HCT116 (cell line): ENCODE results near the gene SEMA7A. TPM values are rescaled to one million over a fixed set of nuclear protein-coding genes. Genes with fewer than 3 reads are reported as not detected.

Experiments used
- ATAC-seq: fragments of 200-7000 bp; cut with Tn5 transposase; 2 replicates; pipeline ENCODE4 v1.9.1; 2020; ENCODE audit warnings: mild to moderate bottlenecking, moderate library complexity
- BruUV-seq: library from RNA; stranded (reverse); fragments of 400-500 nt; replicated peaks from 2 replicates; lab custom pipeline; 2021; lab: Mats Ljungman, UMichigan
- CTCF ChIA-PET: fragments of 300-600 bp; sonication (Branson Sonifier 250); formaldehyde crosslinking; loops from one replicate; lab custom pipeline; 2021; ENCODE audit warnings: antibody characterized with exemption; lab: Charles Lee
- POLR2A ChIA-PET: fragments of 300-600, 350-600 bp; sonication (Branson Sonifier 250); formaldehyde crosslinking; loops from one replicate; lab custom pipeline; 2021; ENCODE audit warnings: antibody characterized with exemption; lab: Charles Lee
- RAD21 ChIA-PET, 2 experiments: fragments of 300-600 bp; sonication (Branson Sonifier 250); formaldehyde crosslinking; loops; one replicate each; lab custom pipeline; 2023; ENCODE audit warnings: low total read pairs in 2 of 2; ENCODE audit not compliant: uncharacterized antibody in 2 of 2, unreplicated experiment in 2 of 2, low non-redundant PET in 1 of 2; lab: Charles Lee
- DNase-seq: peaks from one replicate; pipeline ENCODE4 v3.0.0-alpha.2; 2010; ENCODE audit warnings: low read depth, low spot score
- H2AFZ ChIP-seq: fragments of 200-600 bp; shearing (Covaris generic), sonication (generic); 2 replicates; pipeline ENCODE4 v1.6.1; 2017; ENCODE audit warnings: low read depth, mixed run types, mixed read lengths, antibody characterized with exemption, low read length; ENCODE audit not compliant: poor library complexity, severe bottlenecking
- H3K27ac ChIP-seq: 2 replicates; pipeline ENCODE4 v1.5.1; 2012; ENCODE audit warnings: low read depth, low read length
- H3K27me3 ChIP-seq: fragments of 200-600 bp; sonication (generic); 2 replicates; pipeline ENCODE4 v1.6.1; 2016; ENCODE audit warnings: mixed run types, low read length, mixed read lengths; ENCODE audit not compliant: insufficient read depth
- H3K36me3 ChIP-seq, 2 experiments: fragments of 200-500 bp in 1 of 2; fragments of 200-600 bp in 1 of 2; sonication (Bioruptor generic) in 1 of 2; sonication (generic) in 1 of 2; 2 replicates each; pipeline versions ENCODE4 v1.5.1 to v1.6.1; 2014 to 2016; ENCODE audit warnings: low read length in 2 of 2, inconsistent platforms in 1 of 2, mixed read lengths in 1 of 2, mixed run types in 1 of 2; ENCODE audit not compliant: insufficient read depth in 2 of 2, control insufficient read depth in 1 of 2
- H3K4me1 ChIP-seq, 2 experiments: fragments of 200-600 bp in 1 of 2; sonication (generic) in 1 of 2; 2 replicates each; pipeline versions ENCODE4 v1.5.1 to v1.6.1; 2012 to 2017; ENCODE audit warnings: low read length in 2 of 2, inconsistent platforms in 1 of 2, mild to moderate bottlenecking in 1 of 2, mixed read lengths in 1 of 2, mixed run types in 1 of 2, moderate library complexity in 1 of 2; ENCODE audit not compliant: insufficient read depth in 2 of 2, control insufficient read depth in 1 of 2
- H3K4me2 ChIP-seq: fragments of 200-600 bp; sonication (generic); 2 replicates; pipeline ENCODE4 v1.6.1; 2017; ENCODE audit warnings: mixed run types, low read length, mixed read lengths
- H3K4me3 ChIP-seq, 2 experiments: fragments of 200-600 bp in 1 of 2; sonication (generic) in 1 of 2; replicated peaks in 1 of 2; 2 replicates each; pipeline ENCODE4 v1.5.1; 2011 to 2016; ENCODE audit warnings: low read length in 2 of 2, control low read depth in 1 of 2, low read depth in 1 of 2, mild to moderate bottlenecking in 1 of 2, mixed read lengths in 1 of 2, mixed run types in 1 of 2
- H3K79me2 ChIP-seq: fragments of 200-600 bp; sonication (generic); 2 replicates; pipeline ENCODE4 v1.6.1; 2017; ENCODE audit warnings: mild to moderate bottlenecking, mixed run types, low read length, moderate library complexity, mixed read lengths; ENCODE audit not compliant: insufficient read depth
- H3K9ac ChIP-seq: fragments of 200-600 bp; sonication (generic); 2 replicates; pipeline ENCODE4 v1.6.1; 2016; ENCODE audit warnings: low read length, mixed read lengths
- H3K9me2 ChIP-seq: fragments of 200-600 bp; sonication (generic), shearing (Covaris generic); 2 replicates; pipeline ENCODE4 v1.6.1; 2017; ENCODE audit warnings: mixed run types, mild to moderate bottlenecking, moderate library complexity; ENCODE audit not compliant: insufficient read depth
- H3K9me3 ChIP-seq, 2 experiments: fragments of 200-500 bp in 1 of 2; fragments of 200-600 bp in 1 of 2; sonication (Bioruptor generic) in 1 of 2; sonication (generic) in 1 of 2; 2 replicates each; pipeline ENCODE4 v1.6.1; 2014 to 2017; ENCODE audit warnings: low read length in 2 of 2, mixed read lengths in 2 of 2, inconsistent platforms in 1 of 2, low read depth in 1 of 2, mild to moderate bottlenecking in 1 of 2, mixed run types in 1 of 2, moderate library complexity in 1 of 2; ENCODE audit not compliant: control insufficient read depth in 1 of 2, insufficient read depth in 1 of 2
- H4K20me1 ChIP-seq: fragments of 200-600 bp; sonication (generic), shearing (Covaris generic); 2 replicates; pipeline ENCODE4 v1.6.1; 2017; ENCODE audit warnings: mixed run types, mild to moderate bottlenecking, moderate library complexity; ENCODE audit not compliant: insufficient read depth
- CEBPB ChIP-seq: IDR thresholded peaks from 2 replicates; pipeline ENCODE4 v1.6.1; 2012; ENCODE audit warnings: low read depth
- EGR1 ChIP-seq: IDR thresholded peaks from 2 replicates; pipeline ENCODE4 v1.6.1; 2012; ENCODE audit warnings: low read depth
- ELF1 ChIP-seq: IDR thresholded peaks from 2 replicates; pipeline ENCODE4 v1.6.1; 2012; ENCODE audit warnings: low read depth, borderline replicate concordance
- EZH2phosphoT487 ChIP-seq: fragments of 200-600 bp; IDR thresholded peaks from 2 replicates; pipeline ENCODE4 v1.6.1; 2018; ENCODE audit warnings: antibody characterized with exemption, borderline replicate concordance
- FOSL1 ChIP-seq: IDR thresholded peaks from 2 replicates; pipeline ENCODE4 v1.6.1; 2012; ENCODE audit warnings: low read depth
- JUND ChIP-seq: IDR thresholded peaks from 2 replicates; pipeline ENCODE4 v1.6.1; 2012
- POLR2A ChIP-seq: IDR thresholded peaks from 2 replicates; pipeline ENCODE4 v1.7.0; 2011; ENCODE audit warnings: borderline replicate concordance; ENCODE audit not compliant: insufficient read depth, insufficient read length; ENCODE audit errors: extremely low read depth
- RAD21 ChIP-seq: IDR thresholded peaks from 2 replicates; pipeline ENCODE4 v1.6.1; 2012; ENCODE audit warnings: low read depth, mild to moderate bottlenecking
- SIN3A ChIP-seq: IDR thresholded peaks from 2 replicates; pipeline ENCODE4 v1.6.1; 2012; ENCODE audit warnings: low read depth
- SP1 ChIP-seq: IDR thresholded peaks from 2 replicates; pipeline ENCODE4 v1.6.1; 2012; ENCODE audit warnings: low read depth
- TCF7L2 ChIP-seq: IDR thresholded peaks from 2 replicates; pipeline ENCODE4 v1.7.0; 2011; ENCODE audit warnings: borderline replicate concordance, inconsistent platforms; ENCODE audit not compliant: insufficient read depth, insufficient read length; ENCODE audit errors: extremely low read depth
- intact Hi-C: fragments of 100-400 bp; cut with micrococcal nuclease; formaldehyde crosslinking; loops from 2 replicates; pipeline ENCODE4 v1.10.0; 2022
- total RNA-seq: library from RNA; stranded (reverse); gene quantifications from one replicate; pipeline ENCODE4 v1.2.1, GENCODE V29; 2021; ENCODE audit not compliant: unreplicated experiment
- TF ChIP-seq, protein P1 (sequence below): IDR thresholded peaks from 2 replicates; pipeline ENCODE4 v1.6.1; 2012
- TF ChIP-seq, protein P2 (sequence below), 3 experiments: fragments of 200-600 bp in 1 of 3; sonication (generic) in 1 of 3; IDR thresholded peaks in 2 of 3; conservative IDR thresholded peaks in 1 of 3; 2 replicates each; pipeline ENCODE4 v1.5.1; 2012 to 2017; ENCODE audit warnings: low read depth in 2 of 3, low read length in 2 of 3, antibody characterized with exemption in 1 of 3, borderline replicate concordance in 1 of 3, control low read depth in 1 of 3, mild to moderate bottlenecking in 1 of 3, mixed read lengths in 1 of 3, mixed run types in 1 of 3, moderate library complexity in 1 of 3; ENCODE audit not compliant: insufficient read depth in 1 of 3

SEMA7A gene
- total RNA-seq, 1 experiment from 2014 or later, result 13.8 TPM

DNA sequence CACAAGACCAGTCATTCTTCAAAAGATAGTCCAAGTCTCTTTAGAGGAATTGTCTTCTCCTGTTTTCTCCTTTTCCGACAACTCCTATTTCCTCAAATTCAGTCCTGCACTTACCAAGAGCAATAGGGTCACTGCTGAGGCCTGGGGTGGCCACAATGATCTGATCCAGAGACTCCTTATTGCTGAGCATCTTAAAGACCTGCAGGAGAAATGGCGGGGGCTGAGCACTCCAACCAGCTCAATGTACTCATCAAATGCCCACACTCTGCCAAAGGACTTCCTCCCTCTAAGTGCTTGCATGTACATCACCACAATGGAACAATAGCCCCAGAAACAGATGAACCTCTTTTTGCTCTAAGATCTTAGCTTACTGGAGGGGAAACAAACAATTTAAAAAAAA, 17.6 kb upstream of the SEMA7A start (continued):
- TF ChIP-seq ELF1 (no peak), POLR2A (no peak), RAD21 (no peak), JUND (no peak), EZH2phosphoT487 (no peak), FOSL1 (no peak)
- TF ChIP-seq, protein P1, sequence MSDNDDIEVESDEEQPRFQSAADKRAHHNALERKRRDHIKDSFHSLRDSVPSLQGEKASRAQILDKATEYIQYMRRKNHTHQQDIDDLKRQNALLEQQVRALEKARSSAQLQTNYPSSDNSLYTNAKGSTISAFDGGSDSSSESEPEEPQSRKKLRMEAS, result no peak
- TF ChIP-seq, protein P2, sequence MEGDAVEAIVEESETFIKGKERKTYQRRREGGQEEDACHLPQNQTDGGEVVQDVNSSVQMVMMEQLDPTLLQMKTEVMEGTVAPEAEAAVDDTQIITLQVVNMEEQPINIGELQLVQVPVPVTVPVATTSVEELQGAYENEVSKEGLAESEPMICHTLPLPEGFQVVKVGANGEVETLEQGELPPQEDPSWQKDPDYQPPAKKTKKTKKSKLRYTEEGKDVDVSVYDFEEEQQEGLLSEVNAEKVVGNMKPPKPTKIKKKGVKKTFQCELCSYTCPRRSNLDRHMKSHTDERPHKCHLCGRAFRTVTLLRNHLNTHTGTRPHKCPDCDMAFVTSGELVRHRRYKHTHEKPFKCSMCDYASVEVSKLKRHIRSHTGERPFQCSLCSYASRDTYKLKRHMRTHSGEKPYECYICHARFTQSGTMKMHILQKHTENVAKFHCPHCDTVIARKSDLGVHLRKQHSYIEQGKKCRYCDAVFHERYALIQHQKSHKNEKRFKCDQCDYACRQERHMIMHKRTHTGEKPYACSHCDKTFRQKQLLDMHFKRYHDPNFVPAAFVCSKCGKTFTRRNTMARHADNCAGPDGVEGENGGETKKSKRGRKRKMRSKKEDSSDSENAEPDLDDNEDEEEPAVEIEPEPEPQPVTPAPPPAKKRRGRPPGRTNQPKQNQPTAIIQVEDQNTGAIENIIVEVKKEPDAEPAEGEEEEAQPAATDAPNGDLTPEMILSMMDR (IDR thresholded peaks at IDR 0.05 in 2 of 3, conservative IDR thresholded peaks at IDR 0.05 in 1 of 3; ENCODE audit: borderline replicate concordance in 1 of 3, insufficient read depth in 1 of 3, low read depth in 2 of 3, low read length in 2 of 3), result no peak

DNA sequence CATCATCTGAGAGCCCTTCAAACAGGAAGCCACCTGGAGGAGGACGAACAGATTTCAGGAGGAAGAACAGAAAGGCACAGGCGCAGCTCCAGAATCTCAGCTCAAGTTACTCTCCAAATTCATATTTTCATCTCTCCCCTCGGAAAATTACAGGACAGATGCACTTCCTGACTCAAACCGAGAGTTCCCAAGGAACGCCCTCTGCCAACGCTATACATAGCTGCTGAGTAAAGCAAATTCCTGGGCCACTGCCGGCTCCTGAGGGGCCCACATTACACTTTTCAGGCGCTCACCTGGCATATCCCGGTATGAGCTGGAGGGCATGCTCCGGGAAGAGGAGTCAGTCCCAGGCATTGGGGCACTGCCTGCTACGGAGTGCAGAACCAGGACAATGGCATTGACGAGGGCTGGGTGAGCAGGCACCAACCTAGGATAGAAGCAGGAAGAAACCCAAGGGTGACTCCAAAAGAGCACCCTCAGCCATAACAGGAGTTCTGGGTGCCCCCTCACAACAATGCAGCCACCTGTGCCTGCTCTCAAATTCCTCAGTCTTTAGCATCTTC, 16.0 kb upstream of the SEMA7A start:
- Histone ChIP-seq H3K27ac (no peak overlapping the region), H2AFZ (no peak overlapping the region), H3K79me2 (no peaks in the 10 kb centered on the region), H3K36me3 (peaks cover 0 to 24% of the 10 kb centered on the region in 2 experiments; a peak in 3 of 4 replicates), H3K4me1 (no peaks in the 10 kb centered on the region), H3K9me3 (no peaks in the 10 kb centered on the region), H3K9me2 (no peaks in the 10 kb centered on the region), H3K27me3 (no peaks in the 10 kb centered on the region), H4K20me1 (no peaks in the 10 kb centered on the region), H3K9ac (no peak overlapping the region), H3K4me2 (no peak overlapping the region), H3K4me3 (no peak overlapping the region)
- RAD21 ChIA-PET, result no interaction called here
- CTCF ChIA-PET, result no interaction called here
- ATAC-seq, result no peak
- no peak for DNase-seq
- BruUV-seq, result no TSS peak
- POLR2A ChIA-PET, result interaction anchor here (2.2 kb wide), 1 partner anchor 12 kb away, joined by 7 read pairs; the partner anchor contains the start of gene UBL7
- TF ChIP-seq SP1 (no peak), CEBPB (no peak), EGR1 (no peak), TCF7L2 (no peak), JUND (no peak), SIN3A (no peak)
- intact Hi-C loops, result no loop called here
